Pancreas (tissue), 10 donors: ENCODE results near the gene TFF2. TPM values are rescaled to one million over a fixed set of nuclear protein-coding genes. Genes with fewer than 3 reads are reported as not detected.
A peak's percentile ranks its signal among the peaks of the same experiment; 100 is the strongest.

Experiments
- ATAC-seq, 4 donors: fragments of 200-7000 bp; cut with Tn5 transposase; one replicate each; pipeline versions ENCODE4 v1.8.0 to v1.9.1; 2020; ENCODE audit warnings: mild to moderate bottlenecking in 4 of 4, moderate library complexity in 4 of 4
- DNase-seq, 6 donors: peaks; one replicate each; pipeline ENCODE4 v3.0.0-alpha.2; 2020
- FAIRE-seq: peaks from 2 replicates; lab custom pipeline; 2012; peaks lifted over from hg19 to GRCh38; lab: Jason Lieb, UNC
- H3K27ac ChIP-seq, 4 donors: fragments of 200-600 bp; sonication (generic); 1 replicate in 3 of 4; 2 replicates in 1 of 4; pipeline versions ENCODE4 v1.5.0 to v1.8.0; 2020
- H3K27me3 ChIP-seq, 4 donors: fragments of 200-600 bp; one replicate each; pipeline ENCODE4 v1.8.0; 2021
- H3K36me3 ChIP-seq, 3 donors: fragments of 200-600 bp; sonication (generic) in 1 of 3; one replicate each; pipeline versions ENCODE4 v1.5.0 to v1.8.0; 2020 to 2021
- H3K4me1 ChIP-seq, 3 donors: fragments of 200-600 bp; one replicate each; pipeline ENCODE4 v1.8.0; 2021
- H3K4me3 ChIP-seq, 4 donors: fragments of 200-600 bp; sonication (generic) in 2 of 4; one replicate each; pipeline versions ENCODE4 v1.5.0 to v1.8.0; 2020 to 2021
- H3K9me3 ChIP-seq, 4 donors: fragments of 200-600 bp; one replicate each; pipeline ENCODE4 v1.8.0; 2021
- WGBS, 2 donors: extraction: QIAGEN DNeasy Blood & Tissue Kit; methylation state at CpG; one replicate each; pipeline ENCODE4 v1.1.7; 2013; 5-methylcytosine and 5-hydroxymethylcytosine counted together
- intact Hi-C, 3 donors: fragments of 100-400 bp; cut with DNase I; formaldehyde crosslinking; loops; one replicate each; pipeline versions ENCODE4 v1.11.1 to v1.14.2; 2022
- polyA plus RNA-seq, 2 donors: library from polyadenylated mRNA; stranded (reverse); fragments of 200-250 nt; gene quantifications; one replicate each; pipeline ENCODE4 v1.2.3, GENCODE V29; 2013
- total RNA-seq, 6 donors: library from RNA; stranded (reverse); fragmentation: NEBNext Ultra II Directional in 4 of 6; extraction: Animal tissue kit (Norgen Biotek cat#: 25700) in 4 of 6; gene quantifications; one replicate each; pipeline versions ENCODE4 v1.2.1 to v1.2.4, GENCODE V29; 2021 to 2023
- TF ChIP-seq, protein P1 (sequence below), 4 donors: fragments of 200-600 bp; sonication (generic) in 3 of 4; IDR thresholded peaks; one replicate each; pipeline versions ENCODE4 v1.5.0 to v1.8.0; 2021; ENCODE audit warnings: antibody characterized with exemption in 4 of 4
- donor health status: healthy with polysubstance abuse.
- donor health status: DM: no; HTN: no; CAD: no; lungs with moderate emphysema.
- donor health status: DM: no; HTN: no; CAD: no.
- donor health status: control.
- donor health status: control.
- donor health status: Bipolar disorder and iron deficiency.
- donor health status: DM: yes; HTN: yes; CAD: no.
- donor health status: DM: no; HTN: no; CAD: no.
- donor health status: DM: no; HTN: no; CAD: no.
- donor health status: DM: yes; HTN: yes; CAD: no.

The TFF2 gene
- total and polyA plus RNA-seq, 8 donors, result 0.28 to 19.6 (median 1.7) TPM

- intact Hi-C loops, result loop anchor here in 1 of 3 donors (10.0 kb wide), 1 partner anchor 127 kb away; no protein-coding TSS in a partner anchor
- TF ChIP-seq, protein P1, sequence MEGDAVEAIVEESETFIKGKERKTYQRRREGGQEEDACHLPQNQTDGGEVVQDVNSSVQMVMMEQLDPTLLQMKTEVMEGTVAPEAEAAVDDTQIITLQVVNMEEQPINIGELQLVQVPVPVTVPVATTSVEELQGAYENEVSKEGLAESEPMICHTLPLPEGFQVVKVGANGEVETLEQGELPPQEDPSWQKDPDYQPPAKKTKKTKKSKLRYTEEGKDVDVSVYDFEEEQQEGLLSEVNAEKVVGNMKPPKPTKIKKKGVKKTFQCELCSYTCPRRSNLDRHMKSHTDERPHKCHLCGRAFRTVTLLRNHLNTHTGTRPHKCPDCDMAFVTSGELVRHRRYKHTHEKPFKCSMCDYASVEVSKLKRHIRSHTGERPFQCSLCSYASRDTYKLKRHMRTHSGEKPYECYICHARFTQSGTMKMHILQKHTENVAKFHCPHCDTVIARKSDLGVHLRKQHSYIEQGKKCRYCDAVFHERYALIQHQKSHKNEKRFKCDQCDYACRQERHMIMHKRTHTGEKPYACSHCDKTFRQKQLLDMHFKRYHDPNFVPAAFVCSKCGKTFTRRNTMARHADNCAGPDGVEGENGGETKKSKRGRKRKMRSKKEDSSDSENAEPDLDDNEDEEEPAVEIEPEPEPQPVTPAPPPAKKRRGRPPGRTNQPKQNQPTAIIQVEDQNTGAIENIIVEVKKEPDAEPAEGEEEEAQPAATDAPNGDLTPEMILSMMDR (IDR thresholded peaks at IDR 0.05), result no peak
- Histone ChIP-seq H3K4me1 (peaks cover 0 to 5% (median 3%) of the 10 kb centered on the region in 3 donors), H3K27ac (no peak overlapping the region), H3K36me3 (no peaks in the 10 kb centered on the region), H3K4me3 (no peak overlapping the region), H3K9me3 (no peaks in the 10 kb centered on the region), H3K27me3 (no peaks in the 10 kb centered on the region)
- no peak for ATAC-seq
- no peak for FAIRE-seq
- WGBS, 2 donors, result 90 to 91% methylated on average over 18 to 20 of the region's 20 CpGs
- DNase-seq, result no peak
Measured at GRCh38 chr21:42317826-42318746, 32.7 kb downstream of the TFF2 start.

- DNase-seq (no peak), ATAC-seq (no peak), FAIRE-seq (no peak)
- no peaks in the 10 kb centered on the region for H3K36me3 ChIP-seq
- H3K4me1 ChIP-seq, result peaks cover 0 to 7% (median 3%) of the 10 kb centered on the region in 3 donors
- TF ChIP-seq, protein P1 (IDR thresholded peaks at IDR 0.05), result no peak
- H3K27me3 ChIP-seq, result no peaks in the 10 kb centered on the region
- H3K27ac ChIP-seq, result no peak overlapping the region
- H3K9me3 ChIP-seq, result no peaks in the 10 kb centered on the region
- intact Hi-C loops, result loop anchor here in 1 of 3 donors (10.0 kb wide), 1 partner anchor 127 kb away; no protein-coding TSS in a partner anchor
- 90 to 93% methylated on average over 8 of the region's 8 CpGs for WGBS, 2 donors
- no peak overlapping the region for H3K4me3 ChIP-seq
Measured at GRCh38 chr21:42317341-42317741, 33.5 kb downstream of the TFF2 start.

DNA sequence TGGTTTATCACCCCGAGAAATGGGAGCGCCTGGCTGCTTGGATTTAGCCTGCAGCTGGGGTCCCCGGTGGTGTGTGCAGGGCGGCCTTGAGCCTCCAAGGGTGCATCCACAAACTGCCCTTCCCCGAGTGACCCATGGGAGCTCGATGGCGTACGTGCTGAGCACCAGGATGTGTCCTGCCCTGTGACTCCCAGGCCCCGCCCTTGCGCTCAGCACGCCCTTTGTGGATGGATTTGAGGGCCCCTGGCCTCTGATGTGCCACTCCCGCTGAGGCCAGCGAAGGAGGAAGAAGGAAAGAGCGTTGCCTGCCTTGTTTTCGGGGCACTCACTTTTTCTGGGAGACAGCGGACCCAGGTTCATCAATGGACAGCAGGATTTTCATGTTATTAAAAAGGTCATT is 33.9 kb downstream of the TFF2 start:
- Histone ChIP-seq H3K9me3 (no peaks in the 10 kb centered on the region), H3K4me3 (no peak overlapping the region), H3K36me3 (no peaks in the 10 kb centered on the region), H3K27ac (no peak overlapping the region), H3K4me1 (peaks cover 0 to 11% (median 3%) of the 10 kb centered on the region in 3 donors), H3K27me3 (no peaks in the 10 kb centered on the region)
- TF ChIP-seq, protein P1 (IDR thresholded peaks at IDR 0.05), result no peak
- intact Hi-C loops, result loop anchor here in 1 of 3 donors (10.0 kb wide), 1 partner anchor 128 kb away; no protein-coding TSS in a partner anchor
- 95 to 96% methylated on average over 16 of the region's 16 CpGs for WGBS, 2 donors
- ATAC-seq (no peak), FAIRE-seq (no peak), DNase-seq (peak in 1 of 6 donors; percentile 50)

DNA sequence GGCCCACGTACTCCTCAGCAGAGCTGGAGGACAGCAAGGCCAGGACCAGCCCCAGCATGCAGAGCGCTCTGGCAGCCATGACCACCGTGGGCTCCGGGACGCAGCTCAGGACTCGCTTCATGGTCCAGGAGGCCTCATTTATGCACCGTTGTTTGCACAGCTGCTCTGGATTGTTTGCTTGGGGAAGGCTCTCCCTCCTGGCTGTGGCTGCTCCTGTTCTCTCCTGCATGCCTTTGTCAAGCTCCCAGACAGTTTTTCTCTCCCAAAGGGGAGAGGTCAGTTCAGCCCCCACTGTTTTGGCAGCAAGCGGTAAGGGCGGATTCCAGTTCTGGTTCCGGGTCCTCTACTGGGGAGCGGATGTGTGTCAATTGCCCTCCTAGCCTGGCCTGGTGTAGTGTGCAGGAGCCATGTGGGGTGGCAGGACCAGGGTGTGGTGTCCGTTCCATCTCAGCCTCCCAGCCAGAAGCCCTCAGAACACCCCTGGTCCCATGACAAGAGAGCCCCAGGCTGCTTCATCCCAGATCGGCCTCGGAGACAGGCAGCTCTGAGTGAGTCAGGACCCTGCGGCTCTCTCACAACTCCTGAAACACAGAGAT is 35.4 kb downstream of the TFF2 start, which contains the start of gene TFF3:
Gene TFF3 (minus strand): TSS at position 114 of the 596 bp plus-strand sequence. CDS start 35 bp downstream, at position 79.
- intact Hi-C loops, result loop anchor here in 1 of 3 donors (10.0 kb wide), 1 partner anchor 129 kb away; no protein-coding TSS in a partner anchor
- 45 to 48% methylated on average over 15 of the region's 15 CpGs for WGBS, 2 donors
- DNase-seq (peak in 5 of 6 donors; percentile 54 to 77 (median 63)), ATAC-seq (peak; percentile 64 to 80 (median 74)), FAIRE-seq (no peak)
- TF ChIP-seq, protein P1 (IDR thresholded peaks at IDR 0.05), result no peak
- no peaks in the 10 kb centered on the region for H3K36me3 ChIP-seq
- H3K4me1 ChIP-seq, result peaks cover 0 to 13% (median 3%) of the 10 kb centered on the region in 3 donors
- H3K27me3 ChIP-seq, result no peaks in the 10 kb centered on the region
- no peaks in the 10 kb centered on the region for H3K9me3 ChIP-seq
- no peak within 1 kb of the TSS for H3K27ac ChIP-seq
- no peak within 1 kb of the TSS for H3K4me3 ChIP-seq
